Fibroblast of pulmonary artery (primary cell): ENCODE measurements around the gene FAM151A.

Experiments used
- DNase-seq: peaks from one replicate; pipeline ENCODE4 v3.0.0-alpha.2; 2010; ENCODE audit warnings: low read depth
- H3K4me3 ChIP-seq: replicated peaks from 2 replicates; pipeline ENCODE4 v1.5.1; 2011; ENCODE audit warnings: low read depth, mild to moderate bottlenecking, control low read depth, low read length, moderate library complexity
- TF ChIP-seq, protein P1 (sequence below): IDR thresholded peaks from 2 replicates; pipeline ENCODE4 v1.5.1; 2011; ENCODE audit warnings: mild to moderate bottlenecking, control low read depth, low read length, inconsistent platforms; ENCODE audit errors: missing control alignments

FAM151A gene

DNA sequence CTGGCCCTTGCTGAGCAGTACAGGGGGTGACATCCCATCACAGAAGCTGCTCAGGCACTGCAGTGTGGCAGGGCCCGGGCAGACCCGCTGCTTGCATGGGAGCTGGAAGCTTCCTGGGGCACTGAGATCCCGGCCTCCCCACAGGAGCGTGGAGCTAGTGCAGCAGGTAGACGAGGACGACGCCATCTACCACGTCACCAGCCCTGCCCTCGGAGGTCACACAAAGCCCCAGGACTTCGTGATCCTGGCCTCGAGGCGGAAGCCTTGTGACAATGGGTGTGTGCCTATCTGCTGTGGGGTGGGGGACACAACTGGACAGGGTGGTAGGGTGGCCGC lies 16.4 kb downstream of the FAM151A start:
- TF ChIP-seq, protein P1, sequence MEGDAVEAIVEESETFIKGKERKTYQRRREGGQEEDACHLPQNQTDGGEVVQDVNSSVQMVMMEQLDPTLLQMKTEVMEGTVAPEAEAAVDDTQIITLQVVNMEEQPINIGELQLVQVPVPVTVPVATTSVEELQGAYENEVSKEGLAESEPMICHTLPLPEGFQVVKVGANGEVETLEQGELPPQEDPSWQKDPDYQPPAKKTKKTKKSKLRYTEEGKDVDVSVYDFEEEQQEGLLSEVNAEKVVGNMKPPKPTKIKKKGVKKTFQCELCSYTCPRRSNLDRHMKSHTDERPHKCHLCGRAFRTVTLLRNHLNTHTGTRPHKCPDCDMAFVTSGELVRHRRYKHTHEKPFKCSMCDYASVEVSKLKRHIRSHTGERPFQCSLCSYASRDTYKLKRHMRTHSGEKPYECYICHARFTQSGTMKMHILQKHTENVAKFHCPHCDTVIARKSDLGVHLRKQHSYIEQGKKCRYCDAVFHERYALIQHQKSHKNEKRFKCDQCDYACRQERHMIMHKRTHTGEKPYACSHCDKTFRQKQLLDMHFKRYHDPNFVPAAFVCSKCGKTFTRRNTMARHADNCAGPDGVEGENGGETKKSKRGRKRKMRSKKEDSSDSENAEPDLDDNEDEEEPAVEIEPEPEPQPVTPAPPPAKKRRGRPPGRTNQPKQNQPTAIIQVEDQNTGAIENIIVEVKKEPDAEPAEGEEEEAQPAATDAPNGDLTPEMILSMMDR = no peak
- no peak for DNase-seq
- H3K4me3 ChIP-seq = no peak overlapping the region

DNA sequence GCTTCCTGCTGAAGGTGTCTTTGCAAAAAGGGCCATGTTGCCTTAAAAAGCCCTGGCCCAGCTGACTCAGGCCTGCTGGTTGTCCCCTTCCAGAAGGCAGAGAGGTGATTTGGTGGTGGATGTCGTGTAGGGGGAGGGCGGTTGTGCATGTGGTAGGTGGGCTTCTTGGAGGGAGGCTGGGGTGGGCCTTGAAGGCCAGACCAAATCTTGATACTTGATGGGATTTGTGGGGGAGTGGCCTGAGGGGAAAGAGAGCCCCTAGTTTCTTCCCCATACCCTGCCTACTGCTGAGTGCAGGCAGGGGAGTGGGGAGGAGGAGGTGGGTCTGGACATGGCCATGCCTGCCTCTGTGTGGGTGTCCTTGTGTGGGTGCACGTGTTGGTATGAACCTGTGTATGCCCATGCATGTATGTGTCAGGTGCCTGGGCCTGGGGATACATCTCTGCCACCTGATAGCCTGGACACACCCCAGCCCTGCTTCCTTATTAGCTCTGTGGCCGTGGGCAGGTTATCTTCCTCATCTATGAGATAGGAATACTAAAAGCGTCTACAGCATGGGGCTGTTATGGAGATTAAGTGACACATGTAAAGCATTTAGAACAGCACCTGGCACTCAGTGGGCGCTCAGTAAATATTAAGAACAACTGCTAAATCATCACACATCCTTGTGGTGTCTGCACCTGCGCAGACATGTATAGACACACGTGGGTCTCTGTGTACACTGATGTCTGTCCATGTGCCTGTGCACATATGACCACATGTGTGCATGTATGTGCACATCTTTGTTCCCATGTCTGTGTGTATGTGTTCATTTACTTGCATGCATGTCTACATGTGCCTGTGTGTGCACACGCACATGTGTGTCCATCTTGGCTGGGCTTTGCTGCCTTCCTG lies 17.0 kb downstream of the FAM151A start:
- H3K4me3 ChIP-seq = no peak overlapping the region
- TF ChIP-seq, protein P1 = no peak
- DNase-seq = no peak

DNA sequence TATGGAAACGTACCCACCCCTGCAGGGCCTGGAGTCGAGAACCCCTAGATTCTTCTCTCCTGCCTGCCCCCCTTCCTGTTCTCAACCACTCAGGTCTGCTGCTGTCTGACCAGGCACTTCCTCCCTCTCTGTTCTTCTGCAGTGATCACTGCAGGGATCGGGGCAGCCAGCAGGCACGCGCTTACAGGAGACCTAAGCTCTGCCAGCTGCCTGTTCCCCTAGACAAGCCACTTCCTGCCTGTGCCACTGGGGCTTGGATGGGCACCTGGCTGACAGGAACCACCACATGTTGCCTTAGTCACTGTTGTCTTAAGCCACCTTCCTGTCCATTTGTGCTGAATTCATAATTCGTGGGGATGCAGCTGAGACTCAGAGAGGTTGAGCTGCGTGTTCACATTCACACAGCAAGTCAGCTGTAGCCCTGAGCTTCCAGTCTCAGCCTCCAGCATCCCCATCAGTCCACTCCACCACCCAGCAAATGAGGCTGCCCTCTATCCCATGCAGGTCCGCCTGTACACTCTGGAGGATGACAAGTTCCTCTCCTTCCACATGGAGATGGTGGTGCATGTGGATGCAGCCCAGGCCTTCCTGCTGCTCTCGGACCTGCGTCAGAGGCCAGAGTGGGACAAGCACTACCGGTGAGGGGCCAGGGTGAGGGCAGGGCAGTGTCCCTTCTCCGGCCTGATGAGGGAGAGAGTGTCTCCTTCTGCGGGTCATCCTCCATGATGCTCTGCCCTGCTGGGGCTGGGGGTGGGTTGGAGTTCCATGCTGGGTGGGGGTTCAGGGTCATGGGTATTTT lies 18.6 kb downstream of the FAM151A start:
- TF ChIP-seq, protein P1 = no peak
- no peak for DNase-seq
- no peak overlapping the region for H3K4me3 ChIP-seq

DNA sequence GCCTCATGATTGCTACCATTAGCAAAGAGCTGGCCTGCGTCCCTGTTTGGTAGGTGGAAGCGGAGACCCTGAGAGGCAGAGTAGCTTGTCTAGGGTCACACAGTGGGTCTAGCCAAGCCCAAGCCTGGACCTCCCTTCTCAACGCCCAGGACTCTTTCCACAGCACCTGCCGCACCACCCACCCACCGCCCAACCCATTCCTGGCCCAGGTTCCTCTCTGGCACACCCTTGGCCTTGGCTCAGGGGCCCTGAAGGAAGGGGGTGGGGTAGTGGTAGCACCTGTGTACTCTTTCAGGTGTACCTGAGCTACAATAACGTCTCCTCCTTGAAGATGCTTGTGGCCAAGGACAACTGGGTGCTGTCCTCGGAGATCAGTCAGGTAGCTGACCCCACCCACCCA lies 19.3 kb downstream of the FAM151A start:
- no peak overlapping the region for H3K4me3 ChIP-seq
- TF ChIP-seq, protein P1 = no peak
- DNase-seq = no peak

DNA sequence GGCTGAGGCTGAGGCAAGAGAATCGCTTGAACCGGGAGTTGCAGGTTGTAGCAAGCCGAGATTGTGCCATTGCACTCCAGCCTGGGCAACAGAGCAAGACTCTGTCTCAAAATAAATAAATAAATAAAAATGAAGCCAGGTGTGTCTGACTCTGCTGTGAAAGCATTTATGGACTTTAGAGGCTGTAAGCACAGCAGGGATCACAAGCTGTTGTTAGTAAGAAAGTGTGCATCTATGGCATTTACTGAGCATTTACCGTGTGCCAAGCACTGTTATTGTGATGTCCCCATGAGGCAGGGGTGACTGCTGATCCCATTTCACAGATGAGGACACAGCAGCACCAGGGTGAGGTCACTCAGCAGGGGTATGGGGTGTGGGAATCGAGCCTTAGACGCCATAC lies 20.1 kb downstream of the FAM151A start:
- TF ChIP-seq, protein P1 = no peak
- H3K4me3 ChIP-seq = no peak overlapping the region
- no peak for DNase-seq

DNA sequence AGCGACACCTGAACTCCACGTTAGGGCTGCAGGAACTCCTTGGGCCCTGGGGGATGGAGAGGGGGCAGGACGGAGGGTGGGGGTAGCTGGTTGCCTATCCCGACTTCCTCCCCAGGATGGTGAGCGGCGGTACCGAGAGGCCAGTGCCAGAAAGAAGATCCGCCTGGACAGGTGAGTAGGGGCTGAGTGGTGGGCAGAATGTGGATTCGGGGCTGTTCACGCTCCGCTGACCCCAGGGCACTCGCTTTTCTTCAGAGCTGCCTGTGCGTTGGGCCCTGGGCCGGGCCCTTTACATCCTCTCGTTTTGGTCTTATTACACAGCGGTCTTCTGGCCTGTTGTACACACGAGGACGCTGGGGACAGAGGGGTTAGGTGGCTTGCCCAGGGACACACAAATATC lies 20.8 kb downstream of the FAM151A start:
- DNase-seq = no peak
- no peak overlapping the region for H3K4me3 ChIP-seq
- TF ChIP-seq, protein P1 = no peak
